Lung (tissue), 12 donors: Measurements from ENCODE around the gene ZEB1. TPM values are rescaled to one million over a fixed set of nuclear protein-coding genes. Genes with fewer than 3 reads are reported as not detected.

Source experiments
- ATAC-seq: fragments of 200-7000 bp; cut with Tn5 transposase; one replicate; pipeline ENCODE4 v1.9.1; 2020; ENCODE audit warnings: moderate number of reproducible peaks; ENCODE audit not compliant: insufficient read depth, low FRiP score
- DNase-seq, 3 donors: peaks; one replicate each; pipeline ENCODE4 v3.0.0-alpha.2; 2013 to 2017
- H3K27ac ChIP-seq, 2 donors: one replicate each; pipeline ENCODE4 v1.5.1; 2013; ENCODE audit warnings: mild to moderate bottlenecking in 2 of 2, moderate library complexity in 2 of 2, control low read depth in 1 of 2, inconsistent platforms in 1 of 2, low read depth in 1 of 2, low read length in 1 of 2
- H3K27me3 ChIP-seq, 3 donors: one replicate each; pipeline ENCODE4 v1.5.1; 2013; ENCODE audit warnings: low read length in 2 of 3; ENCODE audit not compliant: control insufficient read depth in 3 of 3, insufficient read depth in 3 of 3
- H3K36me3 ChIP-seq, 4 donors: one replicate each; pipeline ENCODE4 v1.5.1; 2013; ENCODE audit warnings: low read length in 4 of 4, mild to moderate bottlenecking in 1 of 4, moderate library complexity in 1 of 4; ENCODE audit not compliant: control insufficient read depth in 4 of 4, insufficient read depth in 4 of 4
- H3K4me1 ChIP-seq, 5 donors: one replicate each; pipeline ENCODE4 v1.5.1; 2013; ENCODE audit warnings: low read length in 5 of 5, mild to moderate bottlenecking in 2 of 5, moderate library complexity in 1 of 5; ENCODE audit not compliant: control insufficient read depth in 5 of 5, insufficient read depth in 5 of 5
- H3K4me3 ChIP-seq: one replicate; pipeline ENCODE4 v1.5.1; 2013; ENCODE audit warnings: mild to moderate bottlenecking, control low read depth, moderate library complexity
- H3K9ac ChIP-seq, 2 donors: one replicate each; pipeline ENCODE4 v1.5.1; 2013; ENCODE audit warnings: low read length in 2 of 2, control low read depth in 1 of 2; ENCODE audit not compliant: insufficient read depth in 1 of 2
- H3K9me3 ChIP-seq, 4 donors: one replicate each; pipeline ENCODE4 v1.5.1; 2013; ENCODE audit warnings: low read length in 3 of 4, mild to moderate bottlenecking in 1 of 4, moderate library complexity in 1 of 4; ENCODE audit not compliant: control insufficient read depth in 4 of 4, insufficient read depth in 3 of 4
- CTCF ChIP-seq: IDR thresholded peaks from 2 replicates; pipeline ENCODE4 v1.5.1; 2012; ENCODE audit warnings: mild to moderate bottlenecking; ENCODE audit errors: control extremely low read depth, extremely low read depth
- WGBS, 2 donors: extraction: QIAGEN DNeasy Blood & Tissue Kit; methylation state at CpG; one replicate each; pipeline ENCODE4 v1.1.7; 2013; 5-methylcytosine and 5-hydroxymethylcytosine counted together
- polyA plus RNA-seq, 2 donors: library from polyadenylated mRNA; stranded (reverse); fragments of 200-250 nt; gene quantifications; one replicate each; pipeline ENCODE4 v1.2.1, GENCODE V29; 2013
- total RNA-seq, 2 donors: library from RNA; depleted of rRNA in 1 of 2; stranded (reverse); fragments of >200 nt in 1 of 2; gene quantifications; one replicate each; pipeline ENCODE4 v1.2.1, GENCODE V29; 2014 to 2021
- donor health status: control.
- donor health status: control.
- donor health status: Bipolar disorder and iron deficiency.
- donor health status: healthy.
- donor health status: DM: yes; HTN: yes; CAD: no.

ZEB1 gene
- total and polyA plus RNA-seq, 4 donors: 8.4 to 86.9 (median 19.5) TPM

GRCh38 chr10:31475519-31475918 lies 156.5 kb downstream of the ZEB1 start:
- Histone ChIP-seq H3K4me3 (no peak overlapping the region), H3K27ac (no peak overlapping the region), H3K9ac (no peak overlapping the region), H3K27me3 (no peaks in the 10 kb centered on the region), H3K9me3 (peaks cover 0 to 4% (median 0%) of the 10 kb centered on the region in 4 donors), H3K4me1 (no peaks in the 10 kb centered on the region), H3K36me3 (peaks cover 0 to 3% (median 0%) of the 10 kb centered on the region in 4 donors)
- ATAC-seq: no peak
- no peak for TF ChIP-seq CTCF
- DNase-seq: no peak

- H3K9me3 ChIP-seq: peaks cover 0 to 4% (median 0%) of the 10 kb centered on the region in 4 donors
- no peak overlapping the region for H3K9ac ChIP-seq
- ATAC-seq (no peak), DNase-seq (no peak)
- peaks cover 0 to 3% (median 0%) of the 10 kb centered on the region in 4 donors for H3K36me3 ChIP-seq
- no peaks in the 10 kb centered on the region for H3K4me1 ChIP-seq
- H3K27ac ChIP-seq: no peak overlapping the region
- H3K4me3 ChIP-seq: no peak overlapping the region
- no peaks in the 10 kb centered on the region for H3K27me3 ChIP-seq
- no peak for TF ChIP-seq CTCF
These were observed 157.1 kb downstream of the ZEB1 start for GRCh38 chr10:31476088-31476487.

GRCh38 chr10:31477584-31477983 lies 158.6 kb downstream of the ZEB1 start:
- Histone ChIP-seq H3K9ac (no peak overlapping the region), H3K4me1 (no peaks in the 10 kb centered on the region), H3K27ac (no peak overlapping the region), H3K9me3 (peaks cover 0 to 4% (median 0%) of the 10 kb centered on the region in 4 donors), H3K4me3 (no peak overlapping the region), H3K27me3 (no peaks in the 10 kb centered on the region), H3K36me3 (peaks cover 0 to 3% (median 0%) of the 10 kb centered on the region in 4 donors)
- TF ChIP-seq CTCF: no peak
- ATAC-seq (no peak), DNase-seq (no peak)
- 72 to 80% methylated on average over 1 of the region's 1 CpG for WGBS, 2 donors

- TF ChIP-seq CTCF: no peak
- Histone ChIP-seq H3K36me3 (peaks cover 0 to 3% (median 0%) of the 10 kb centered on the region in 4 donors), H3K27ac (no peak overlapping the region), H3K9ac (no peak overlapping the region), H3K4me1 (no peaks in the 10 kb centered on the region), H3K27me3 (no peaks in the 10 kb centered on the region), H3K4me3 (no peak overlapping the region), H3K9me3 (peaks cover 0 to 4% (median 0%) of the 10 kb centered on the region in 4 donors)
- peak in 1 of 3 donors; percentile 15 for DNase-seq
- no peak for ATAC-seq
These were observed 160.7 kb downstream of the ZEB1 start for GRCh38 chr10:31479752-31480151.
